Activated CD4-positive, alpha-beta memory T cell treated with anti-CD3 and anti-CD28 coated beads, Interleukin-2, amount 10 ng/mL, durations not matched to agents 7 days and 5 days (primary cell): Measurements from ENCODE around the gene RAB3C. TPM values are rescaled to one million over a fixed set of nuclear protein-coding genes. Genes with fewer than 3 reads are reported as not detected.
"Not testable (repeated sequence)": the region's sequence is repeated elsewhere in the genome, so short reads cannot be mapped to it uniquely, and the experiment has no call there.

Experiments used
- CTCF ChIA-PET: fragments of 350-600 bp; sonication (Branson Sonifier 250); formaldehyde crosslinking; loops from one replicate; lab custom pipeline; 2021; ENCODE audit warnings: antibody characterized with exemption, inconsistent platforms; lab: Charles Lee
- POLR2A ChIA-PET: fragments of 350-600 bp; sonication (Branson Sonifier 250); formaldehyde crosslinking; loops from one replicate; lab custom pipeline; 2021; ENCODE audit warnings: antibody characterized with exemption; lab: Charles Lee
- DNase-seq: peaks from one replicate; pipeline ENCODE4 v3.0.0-alpha.2; 2020
- H3K27ac Mint-ChIP-seq: one replicate; pipeline ENCODE4 v1.8.0; 2021; ENCODE audit warnings: mild to moderate bottlenecking, mixed read lengths
- H3K27me3 Mint-ChIP-seq: one replicate; pipeline ENCODE4 v1.8.0; 2021; ENCODE audit warnings: mixed read lengths
- H3K36me3 Mint-ChIP-seq: one replicate; pipeline ENCODE4 v1.8.0; 2021; ENCODE audit warnings: low read depth, mixed read lengths
- H3K4me1 Mint-ChIP-seq: one replicate; pipeline ENCODE4 v1.8.0; 2021; ENCODE audit warnings: mixed read lengths
- H3K4me3 Mint-ChIP-seq: one replicate; pipeline ENCODE4 v1.8.0; 2021; ENCODE audit warnings: mild to moderate bottlenecking, mixed read lengths
- H3K9me3 Mint-ChIP-seq: one replicate; pipeline ENCODE4 v1.8.0; 2021; ENCODE audit warnings: mixed read lengths
- total RNA-seq, 2 experiments: library from RNA; stranded (reverse); gene quantifications; one replicate each; pipeline ENCODE4 v1.2.3, GENCODE V29; 2021

RAB3C gene
- not detected for total RNA-seq

GRCh38 chr5:58582803-58583491, at the start of gene RAB3C:
RAB3C (plus strand) TSS chr5:58583075; CDS start chr5:58583209, 134 bp downstream.
- H3K9me3 Mint-ChIP-seq: no peaks in the 10 kb centered on the region

GRCh38 chr5:58541935-58542334, 40.9 kb upstream of the RAB3C start:
- CTCF ChIA-PET, H3K27me3 Mint-ChIP-seq, H3K9me3 Mint-ChIP-seq, H3K4me3 Mint-ChIP-seq, H3K36me3 Mint-ChIP-seq, H3K4me1 Mint-ChIP-seq, POLR2A ChIA-PET, H3K27ac Mint-ChIP-seq, DNase-seq: not testable (repeated sequence)

More at GRCh38 chr5:58582803-58583491, at the start of gene RAB3C:
- Mint-ChIP-seq H3K4me3 (peak within 1 kb of the TSS; percentile 64), H3K27me3 (peaks cover 31% of the 10 kb centered on the region), H3K36me3 (no peaks in the 10 kb centered on the region), H3K4me1 (peaks cover 15% of the 10 kb centered on the region), H3K27ac (no peak within 1 kb of the TSS)
- CTCF ChIA-PET: no interaction called here
- POLR2A ChIA-PET: no interaction called here
- DNase-seq: peak; percentile 68

- no peaks in the 10 kb centered on the region for H3K27me3 Mint-ChIP-seq
- H3K36me3 Mint-ChIP-seq: no peaks in the 10 kb centered on the region
- no peaks in the 10 kb centered on the region for H3K9me3 Mint-ChIP-seq
- POLR2A ChIA-PET: no interaction called here
- peaks cover 2% of the 10 kb centered on the region for H3K4me1 Mint-ChIP-seq
- no peak overlapping the region for H3K4me3 Mint-ChIP-seq
- CTCF ChIA-PET: no interaction called here
- DNase-seq: no peak
- H3K27ac Mint-ChIP-seq: no peak overlapping the region
Observed at GRCh38 chr5:58542709-58543108, 40.2 kb upstream of the RAB3C start.

GRCh38 chr5:58543723-58544122, 39.2 kb upstream of the RAB3C start:
- Mint-ChIP-seq H3K27ac (no peak overlapping the region), H3K27me3 (no peaks in the 10 kb centered on the region), H3K4me3 (no peak overlapping the region), H3K9me3 (peaks cover 1% of the 10 kb centered on the region), H3K36me3 (no peaks in the 10 kb centered on the region), H3K4me1 (peaks cover 2% of the 10 kb centered on the region)
- ChIA-PET POLR2A (no interaction called here), CTCF (interaction anchor here (1.0 kb wide), 1 partner anchor 48 kb away, joined by 3 read pairs; no protein-coding TSS in a partner anchor)
- DNase-seq: no peak

- ChIA-PET CTCF (interaction anchor here (1.0 kb wide), 1 partner anchor 48 kb away, joined by 3 read pairs; no protein-coding TSS in a partner anchor), POLR2A (no interaction called here)
- no peak overlapping the region for H3K27ac Mint-ChIP-seq
- H3K9me3 Mint-ChIP-seq: peaks cover 2% of the 10 kb centered on the region
- peaks cover 2% of the 10 kb centered on the region for H3K4me1 Mint-ChIP-seq
- no peaks in the 10 kb centered on the region for H3K36me3 Mint-ChIP-seq
- no peaks in the 10 kb centered on the region for H3K27me3 Mint-ChIP-seq
- no peak for DNase-seq
- H3K4me3 Mint-ChIP-seq: no peak overlapping the region
Observed at GRCh38 chr5:58544195-58544594, 38.7 kb upstream of the RAB3C start.

GRCh38 chr5:58544926-58545325, 37.9 kb upstream of the RAB3C start:
- no peaks in the 10 kb centered on the region for H3K36me3 Mint-ChIP-seq
- peaks cover 2% of the 10 kb centered on the region for H3K9me3 Mint-ChIP-seq
- peaks cover 2% of the 10 kb centered on the region for H3K4me1 Mint-ChIP-seq
- H3K4me3 Mint-ChIP-seq: no peak overlapping the region
- no peak overlapping the region for H3K27ac Mint-ChIP-seq
- CTCF ChIA-PET: no interaction called here
- DNase-seq: no peak
- POLR2A ChIA-PET: no interaction called here
- no peaks in the 10 kb centered on the region for H3K27me3 Mint-ChIP-seq

GRCh38 chr5:58545912-58546311, 37.0 kb upstream of the RAB3C start:
- DNase-seq: no peak
- H3K36me3 Mint-ChIP-seq: no peaks in the 10 kb centered on the region

GRCh38 chr5:58548068-58548467, 34.8 kb upstream of the RAB3C start:
- H3K36me3 Mint-ChIP-seq: no peaks in the 10 kb centered on the region
- no peak overlapping the region for H3K4me3 Mint-ChIP-seq
- no peak for DNase-seq
- H3K4me1 Mint-ChIP-seq: peaks cover 2% of the 10 kb centered on the region
- H3K9me3 Mint-ChIP-seq: peaks cover 2% of the 10 kb centered on the region
- ChIA-PET CTCF (no interaction called here), POLR2A (no interaction called here)
- H3K27me3 Mint-ChIP-seq: no peaks in the 10 kb centered on the region
- H3K27ac Mint-ChIP-seq: no peak overlapping the region

More at GRCh38 chr5:58545912-58546311, 37.0 kb upstream of the RAB3C start:
- Mint-ChIP-seq H3K4me1 (peaks cover 2% of the 10 kb centered on the region), H3K27ac (no peak overlapping the region), H3K9me3 (peaks cover 2% of the 10 kb centered on the region), H3K27me3 (no peaks in the 10 kb centered on the region), H3K4me3 (no peak overlapping the region)
- CTCF ChIA-PET: no interaction called here
- POLR2A ChIA-PET: no interaction called here

GRCh38 chr5:58551492-58551891, 31.4 kb upstream of the RAB3C start:
- H3K4me3 Mint-ChIP-seq: no peak overlapping the region
- CTCF ChIA-PET: no interaction called here
- no peak overlapping the region for H3K27ac Mint-ChIP-seq

GRCh38 chr5:58557665-58558338, 25.1 kb upstream of the RAB3C start:
- H3K4me3 Mint-ChIP-seq, DNase-seq, CTCF ChIA-PET: not testable (repeated sequence)

More at GRCh38 chr5:58551492-58551891, 31.4 kb upstream of the RAB3C start:
- H3K27me3 Mint-ChIP-seq: no peaks in the 10 kb centered on the region
- peaks cover 2% of the 10 kb centered on the region for H3K9me3 Mint-ChIP-seq
- POLR2A ChIA-PET: no interaction called here
- DNase-seq: no peak
- H3K36me3 Mint-ChIP-seq: no peaks in the 10 kb centered on the region
- no peaks in the 10 kb centered on the region for H3K4me1 Mint-ChIP-seq

GRCh38 chr5:58563016-58563700, 19.7 kb upstream of the RAB3C start:
- CTCF ChIA-PET, H3K4me1 Mint-ChIP-seq: not testable (repeated sequence)

More at GRCh38 chr5:58557665-58558338, 25.1 kb upstream of the RAB3C start:
- H3K27ac Mint-ChIP-seq, H3K9me3 Mint-ChIP-seq, POLR2A ChIA-PET, H3K36me3 Mint-ChIP-seq, H3K27me3 Mint-ChIP-seq, H3K4me1 Mint-ChIP-seq: not testable (repeated sequence)

GRCh38 chr5:58564043-58564832, 18.6 kb upstream of the RAB3C start:
- H3K27me3 Mint-ChIP-seq, H3K27ac Mint-ChIP-seq, DNase-seq, CTCF ChIA-PET, H3K4me3 Mint-ChIP-seq, H3K9me3 Mint-ChIP-seq, POLR2A ChIA-PET, H3K36me3 Mint-ChIP-seq, H3K4me1 Mint-ChIP-seq: not testable (repeated sequence)

More at GRCh38 chr5:58563016-58563700, 19.7 kb upstream of the RAB3C start:
- H3K27ac Mint-ChIP-seq, DNase-seq, H3K36me3 Mint-ChIP-seq, H3K27me3 Mint-ChIP-seq, H3K4me3 Mint-ChIP-seq, H3K9me3 Mint-ChIP-seq, POLR2A ChIA-PET: not testable (repeated sequence)

- CTCF ChIA-PET: no interaction called here
- H3K9me3 Mint-ChIP-seq: no peaks in the 10 kb centered on the region
- POLR2A ChIA-PET: no interaction called here
Observed at GRCh38 chr5:58565033-58565432, 17.8 kb upstream of the RAB3C start.

More at GRCh38 chr5:58565033-58565432, 17.8 kb upstream of the RAB3C start:
- Mint-ChIP-seq H3K27me3 (no peaks in the 10 kb centered on the region), H3K27ac (no peak overlapping the region), H3K4me1 (no peaks in the 10 kb centered on the region), H3K36me3 (no peaks in the 10 kb centered on the region), H3K4me3 (no peak overlapping the region)
- DNase-seq: no peak
